ENCODE data around the gene MCTP2. TPM values are rescaled to one million over a fixed set of nuclear protein-coding genes. Genes with fewer than 3 reads are reported as not detected.

MCTP2 gene
- polyA plus RNA-seq (ENCODE audit: insufficient read length in 4 of 4): 10 to 100 TPM; 18.4 to 20.4 (median 19.5) TPM

GRCh38 chr15:94230883-94231722 lies at the start of gene MCTP2:
Gene MCTP2 (plus strand): TSS chr15:94231561. CDS start chr15:94298266, 66,705 bp downstream.
- peak in 3 of 4 donors; percentile 47 to 51 (median 48) for DNase-seq (ENCODE audit: low read depth in 4 of 4, low spot score in 3 of 4)

GRCh38 chr15:94182883-94183282 lies 48.5 kb upstream of the MCTP2 start:
- DNase-seq (ENCODE audit: low read depth in 4 of 4, low spot score in 3 of 4): no peak

GRCh38 chr15:94185547-94186236 lies 45.7 kb upstream of the MCTP2 start:
- no peak for DNase-seq (ENCODE audit: low read depth in 4 of 4, low spot score in 3 of 4)

- DNase-seq (ENCODE audit: low read depth in 4 of 4, low spot score in 3 of 4): no peak
These were observed 44.5 kb upstream of the MCTP2 start for GRCh38 chr15:94186770-94187331.

GRCh38 chr15:94193906-94194305 lies 37.5 kb upstream of the MCTP2 start:
- no peak for DNase-seq (ENCODE audit: low read depth in 4 of 4, low spot score in 3 of 4)

GRCh38 chr15:94196531-94196930 lies 34.8 kb upstream of the MCTP2 start:
- DNase-seq (ENCODE audit: low read depth in 4 of 4, low spot score in 3 of 4): no peak

- DNase-seq (ENCODE audit: low read depth in 4 of 4, low spot score in 3 of 4): no peak
These were observed 32.7 kb upstream of the MCTP2 start for GRCh38 chr15:94198633-94199032.

- no peak for DNase-seq (ENCODE audit: low read depth in 4 of 4, low spot score in 3 of 4)
These were observed 31.6 kb upstream of the MCTP2 start for GRCh38 chr15:94199725-94200124.

GRCh38 chr15:94203306-94203705 lies 28.1 kb upstream of the MCTP2 start:
- no peak for DNase-seq (ENCODE audit: low read depth in 4 of 4, low spot score in 3 of 4)

- no peak for DNase-seq (ENCODE audit: low read depth in 4 of 4, low spot score in 3 of 4)
These were observed 26.0 kb upstream of the MCTP2 start for GRCh38 chr15:94205366-94205765.

GRCh38 chr15:94206463-94207167 lies 24.7 kb upstream of the MCTP2 start:
- no peak for DNase-seq (ENCODE audit: low read depth in 4 of 4, low spot score in 3 of 4)

GRCh38 chr15:94212291-94212690 lies 19.1 kb upstream of the MCTP2 start:
- DNase-seq (ENCODE audit: low read depth in 4 of 4, low spot score in 3 of 4): no peak

- no peak for DNase-seq (ENCODE audit: low read depth in 4 of 4, low spot score in 3 of 4)
These were observed 5.7 kb upstream of the MCTP2 start for GRCh38 chr15:94225616-94226015.

GRCh38 chr15:94228611-94229010 lies 2.8 kb upstream of the MCTP2 start:
- DNase-seq (ENCODE audit: low read depth in 4 of 4, low spot score in 3 of 4): no peak

- no peak for DNase-seq (ENCODE audit: low read depth in 4 of 4, low spot score in 3 of 4)
These were observed 1.6 kb upstream of the MCTP2 start for GRCh38 chr15:94229591-94230369.

GRCh38 chr15:94230431-94230882 lies 904 bp upstream of the MCTP2 start:
- no peak for DNase-seq (ENCODE audit: low read depth in 4 of 4, low spot score in 3 of 4)

- DNase-seq (ENCODE audit: low read depth in 4 of 4, low spot score in 3 of 4): peak in 1 of 4 donors; percentile 3
These were observed 535 bp downstream of the MCTP2 start for GRCh38 chr15:94231723-94232468.

GRCh38 chr15:94233441-94233840 lies 2.1 kb downstream of the MCTP2 start:
- DNase-seq (ENCODE audit: low read depth in 4 of 4, low spot score in 3 of 4): no peak

GRCh38 chr15:94234300-94234699 lies 2.9 kb downstream of the MCTP2 start:
- DNase-seq (ENCODE audit: low read depth in 4 of 4, low spot score in 3 of 4): no peak
